Measurements from ENCODE around the gene SLC9A8. TPM values are rescaled to one million over a fixed set of nuclear protein-coding genes. Genes with fewer than 3 reads are reported as not detected.

SLC9A8 gene
- total and polyA plus RNA-seq, 2 donors (not counting 3 experiments of a cell fraction or from before 2014, with no cell fraction given): 5.1 to 14.4 TPM

DNA sequence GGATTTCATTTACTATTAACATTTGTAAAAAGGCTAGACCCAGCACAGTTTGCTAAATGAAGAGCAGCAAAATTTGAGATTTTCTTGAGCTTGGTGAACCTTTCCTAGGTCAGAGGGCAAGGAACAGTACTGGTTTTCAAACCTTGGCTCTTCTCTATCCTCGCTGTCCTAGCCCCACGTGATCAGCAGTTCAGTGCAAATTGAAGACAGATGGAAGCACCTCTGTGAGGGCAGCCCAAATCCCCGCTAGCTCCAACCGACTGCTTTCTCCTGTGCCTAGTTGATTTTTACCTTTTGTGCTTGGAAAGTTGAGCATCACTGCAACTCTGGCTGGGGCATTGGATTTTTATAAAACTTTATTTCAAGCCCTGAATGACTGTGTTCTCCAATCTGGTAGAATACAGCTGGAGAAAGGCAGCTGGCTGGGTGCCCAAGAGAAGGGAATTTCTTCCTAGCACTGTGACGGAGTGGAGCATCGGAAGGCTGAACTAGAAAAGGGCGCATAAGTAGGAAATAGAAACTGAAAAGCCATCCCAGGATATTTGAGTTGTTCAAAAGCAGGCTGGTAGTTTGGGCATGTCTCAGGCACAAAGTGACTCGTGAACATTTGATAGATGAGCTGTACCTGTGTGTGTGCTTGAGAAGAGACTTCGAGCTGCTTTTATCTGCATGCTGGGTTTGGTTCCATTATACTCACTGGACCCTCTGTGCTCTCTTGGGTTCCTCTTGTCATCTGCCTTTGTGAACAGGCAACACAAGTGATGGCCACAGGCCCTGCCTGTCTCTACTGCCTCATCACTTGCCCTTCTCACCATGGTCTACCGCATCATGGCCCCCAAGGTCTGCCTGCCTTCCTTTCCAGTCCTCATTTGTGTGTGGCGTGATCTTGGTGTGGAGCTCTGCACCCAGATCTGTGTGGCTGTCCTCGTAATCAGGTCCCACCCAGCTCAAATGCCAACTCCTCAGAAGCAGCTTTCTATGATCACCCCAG is 125.8 kb downstream of the SLC9A8 start:
- H3K27ac ChIP-seq (ENCODE audit: insufficient read depth, low read depth, low read length): no peak overlapping the region
- no TSS peak for BruUV-seq (replicated peaks)

More for the DNA sequence above, 125.8 kb downstream of the SLC9A8 start:
- CTCF ChIA-PET: interaction anchor here (1.6 to 2.1 kb wide), 4 partner anchors 26 to 147 kb away, joined by 4 to 10 read pairs (median 6); no protein-coding TSS in a partner anchor
- H3K9me3 ChIP-seq (replicated peaks; ENCODE audit: control insufficient read depth, insufficient read depth, low read length): no peaks in the 10 kb centered on the region
- H3K4me1 ChIP-seq (ENCODE audit: control insufficient read depth, extremely low read depth, insufficient read depth, low read length): peaks cover 20% of the 10 kb centered on the region
- peak; percentile 33 for FAIRE-seq
- no peaks in the 10 kb centered on the region for H4K20me1 ChIP-seq (replicated peaks; ENCODE audit: control insufficient read depth, extremely low read depth, insufficient read depth, low read length)
- TF ChIP-seq, protein P1, sequence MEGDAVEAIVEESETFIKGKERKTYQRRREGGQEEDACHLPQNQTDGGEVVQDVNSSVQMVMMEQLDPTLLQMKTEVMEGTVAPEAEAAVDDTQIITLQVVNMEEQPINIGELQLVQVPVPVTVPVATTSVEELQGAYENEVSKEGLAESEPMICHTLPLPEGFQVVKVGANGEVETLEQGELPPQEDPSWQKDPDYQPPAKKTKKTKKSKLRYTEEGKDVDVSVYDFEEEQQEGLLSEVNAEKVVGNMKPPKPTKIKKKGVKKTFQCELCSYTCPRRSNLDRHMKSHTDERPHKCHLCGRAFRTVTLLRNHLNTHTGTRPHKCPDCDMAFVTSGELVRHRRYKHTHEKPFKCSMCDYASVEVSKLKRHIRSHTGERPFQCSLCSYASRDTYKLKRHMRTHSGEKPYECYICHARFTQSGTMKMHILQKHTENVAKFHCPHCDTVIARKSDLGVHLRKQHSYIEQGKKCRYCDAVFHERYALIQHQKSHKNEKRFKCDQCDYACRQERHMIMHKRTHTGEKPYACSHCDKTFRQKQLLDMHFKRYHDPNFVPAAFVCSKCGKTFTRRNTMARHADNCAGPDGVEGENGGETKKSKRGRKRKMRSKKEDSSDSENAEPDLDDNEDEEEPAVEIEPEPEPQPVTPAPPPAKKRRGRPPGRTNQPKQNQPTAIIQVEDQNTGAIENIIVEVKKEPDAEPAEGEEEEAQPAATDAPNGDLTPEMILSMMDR (IDR thresholded peaks at IDR 0.05; ENCODE audit: extremely low read depth in 1 of 2, insufficient read depth in 1 of 2, low read depth in 1 of 2, low read length in 2 of 2): no peak
- TF ChIP-seq, protein P2, sequence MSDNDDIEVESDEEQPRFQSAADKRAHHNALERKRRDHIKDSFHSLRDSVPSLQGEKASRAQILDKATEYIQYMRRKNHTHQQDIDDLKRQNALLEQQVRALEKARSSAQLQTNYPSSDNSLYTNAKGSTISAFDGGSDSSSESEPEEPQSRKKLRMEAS (IDR thresholded peaks at IDR 0.05; ENCODE audit: insufficient read depth, insufficient read length): no peak
- TF ChIP-seq EZH2 (IDR thresholded peaks at IDR 0.05; ENCODE audit: borderline replicate concordance, low read depth, low read length, severe bottlenecking) (no peak), POLR2AphosphoS5 (IDR thresholded peaks at IDR 0.05; ENCODE audit: insufficient read depth, low read depth, low read length) (no peak), MYC (IDR thresholded peaks at IDR 0.05; ENCODE audit: low read depth, low read length) (no peak), FOS (IDR thresholded peaks at IDR 0.05; ENCODE audit: borderline replicate concordance, insufficient read depth, low read length) (no peak), GATA2 (IDR thresholded peaks at IDR 0.05; ENCODE audit: insufficient read depth, insufficient read length, low read depth, low read length) (no peak), JUN (IDR thresholded peaks at IDR 0.05; ENCODE audit: borderline replicate concordance, insufficient read depth, insufficient read length, low read depth) (no peak), POLR2A (IDR thresholded peaks at IDR 0.05; ENCODE audit: low read depth, low read length) (no peak)
- dilution Hi-C loops (cut with MboI; ENCODE audit: extremely low pct_ligation_motif_present, low sequenced_read_pairs) (no loop called here), intact Hi-C loops (cut with micrococcal nuclease) (no loop called here)
- peaks cover 58% of the 10 kb centered on the region for H3K79me2 ChIP-seq (ENCODE audit: control insufficient read depth, insufficient read depth, low read length)
- H3K36me3 ChIP-seq (ENCODE audit: control insufficient read depth in 2 of 2, extremely low read depth in 1 of 2, insufficient read depth in 2 of 2, low read length in 2 of 2): peaks cover 4 to 8% of the 10 kb centered on the region in 2 experiments
- peak; percentile 49 for DNase-seq (ENCODE audit: low read depth, low spot score)
- no peak overlapping the region for H2AFZ ChIP-seq (ENCODE audit: low read depth, low read length)
- H3K4me3 ChIP-seq (replicated peaks in 1 of 3; ENCODE audit: insufficient read depth in 1 of 3, low read depth in 1 of 3, low read length in 3 of 3): no peak overlapping the region
- H3K9me1 ChIP-seq (replicated peaks; ENCODE audit: control insufficient read depth, extremely low read depth, insufficient read depth, low read length): no peaks in the 10 kb centered on the region
- H3K27me3 ChIP-seq (ENCODE audit: control insufficient read depth in 2 of 2, insufficient read depth in 2 of 2, low read length in 2 of 2): no peaks in the 10 kb centered on the region
- no peak overlapping the region for H3K9ac ChIP-seq (replicated peaks; ENCODE audit: extremely low read depth, insufficient read depth, low read length)
- H3K4me2 ChIP-seq (ENCODE audit: insufficient read depth, low read length): peak overlapping the region; percentile 92
- POLR2A ChIA-PET: no interaction called here

Data from endothelial cell of umbilical vein (primary cell).